ENCODE results near the gene MRPS27.

Gene MRPS27

DNA sequence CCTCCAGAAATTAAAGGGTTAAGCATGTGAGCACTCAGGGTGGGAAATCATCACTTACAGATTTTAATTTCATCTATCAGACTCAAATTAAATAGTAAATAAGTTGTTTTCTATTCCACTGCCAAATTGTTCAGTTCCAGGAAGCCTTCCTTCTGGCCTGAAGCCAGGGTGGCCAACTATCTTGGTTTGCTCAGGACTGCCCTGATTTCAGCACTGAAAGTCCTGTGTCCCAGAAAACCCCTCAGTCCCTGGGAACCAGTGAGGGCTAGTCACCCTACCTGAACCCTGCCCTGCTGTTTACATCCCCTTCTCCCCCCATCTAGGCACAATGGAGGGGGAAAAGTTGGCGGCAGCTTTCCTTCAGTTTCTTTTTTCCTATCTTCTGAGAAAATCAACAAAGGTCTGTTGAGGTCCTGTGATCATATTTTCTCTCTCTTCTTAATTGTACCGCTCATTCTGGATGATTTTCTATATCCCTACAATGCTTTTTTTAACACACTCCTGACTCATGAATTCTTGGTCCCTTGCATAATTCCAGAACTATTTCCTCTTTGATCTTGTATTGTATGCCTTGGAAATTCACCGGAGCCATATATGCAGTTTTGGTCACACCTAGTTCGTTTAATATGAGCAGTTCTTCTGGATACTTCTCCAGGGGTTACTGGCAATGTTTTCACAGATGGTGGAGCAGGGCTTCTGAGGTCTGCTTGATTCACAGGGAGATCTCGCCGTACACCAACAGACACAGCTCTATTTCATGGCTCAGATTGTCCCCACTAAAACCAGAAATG, 109.0 kb downstream of the MRPS27 start:
- TF ChIP-seq, protein P1, sequence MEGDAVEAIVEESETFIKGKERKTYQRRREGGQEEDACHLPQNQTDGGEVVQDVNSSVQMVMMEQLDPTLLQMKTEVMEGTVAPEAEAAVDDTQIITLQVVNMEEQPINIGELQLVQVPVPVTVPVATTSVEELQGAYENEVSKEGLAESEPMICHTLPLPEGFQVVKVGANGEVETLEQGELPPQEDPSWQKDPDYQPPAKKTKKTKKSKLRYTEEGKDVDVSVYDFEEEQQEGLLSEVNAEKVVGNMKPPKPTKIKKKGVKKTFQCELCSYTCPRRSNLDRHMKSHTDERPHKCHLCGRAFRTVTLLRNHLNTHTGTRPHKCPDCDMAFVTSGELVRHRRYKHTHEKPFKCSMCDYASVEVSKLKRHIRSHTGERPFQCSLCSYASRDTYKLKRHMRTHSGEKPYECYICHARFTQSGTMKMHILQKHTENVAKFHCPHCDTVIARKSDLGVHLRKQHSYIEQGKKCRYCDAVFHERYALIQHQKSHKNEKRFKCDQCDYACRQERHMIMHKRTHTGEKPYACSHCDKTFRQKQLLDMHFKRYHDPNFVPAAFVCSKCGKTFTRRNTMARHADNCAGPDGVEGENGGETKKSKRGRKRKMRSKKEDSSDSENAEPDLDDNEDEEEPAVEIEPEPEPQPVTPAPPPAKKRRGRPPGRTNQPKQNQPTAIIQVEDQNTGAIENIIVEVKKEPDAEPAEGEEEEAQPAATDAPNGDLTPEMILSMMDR (conservative IDR thresholded peaks at IDR 0.05): no peak
- TF ChIP-seq ZFX (IDR thresholded peaks at IDR 0.05): no peak
- H3K27ac ChIP-seq: no peak overlapping the region

DNA sequence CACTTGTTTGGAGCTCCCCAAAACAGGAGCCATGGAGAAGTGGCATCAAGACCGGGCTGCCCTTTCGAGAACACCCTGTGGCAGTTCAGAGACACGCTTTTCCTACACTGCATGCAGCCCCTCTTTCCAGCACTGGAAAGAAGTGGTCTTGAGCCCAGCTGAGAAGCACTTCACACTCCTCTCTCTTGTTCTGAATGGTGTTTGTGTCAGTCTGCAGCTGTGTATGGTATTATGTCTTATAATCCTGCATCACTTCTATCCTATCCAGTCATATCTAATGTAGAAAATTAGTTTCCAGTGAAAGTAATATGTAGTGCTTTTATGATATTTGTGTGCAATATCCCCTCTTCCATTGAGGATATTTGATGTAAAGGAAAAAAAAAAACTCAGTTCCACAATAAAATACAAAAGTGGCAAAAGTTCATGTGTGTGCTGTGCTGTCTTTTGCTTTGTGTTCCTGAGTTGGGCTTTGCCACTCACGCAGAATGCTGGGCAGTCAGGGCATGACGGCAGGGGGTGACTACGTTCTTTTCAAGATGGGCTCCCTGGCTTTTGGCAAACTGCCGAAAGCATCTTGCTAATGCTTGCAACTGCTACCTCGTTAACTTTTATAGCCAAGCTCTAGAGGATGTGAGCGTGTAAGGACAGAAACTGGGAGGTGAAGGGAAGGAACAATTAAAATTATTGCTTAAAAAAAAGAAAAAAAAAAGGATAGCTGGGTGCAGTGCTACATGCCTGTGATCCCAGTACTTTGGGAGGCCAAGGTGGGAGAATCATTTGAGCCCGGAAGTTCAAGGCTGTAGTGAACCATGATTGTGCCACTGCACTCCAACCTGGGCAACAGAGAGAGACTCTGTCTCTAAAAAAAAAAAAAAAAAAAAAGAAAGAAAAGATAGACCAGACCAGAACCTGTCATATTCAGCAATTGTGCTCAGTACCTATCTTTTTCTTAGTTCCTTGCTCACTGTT, 110.6 kb downstream of the MRPS27 start:
- no peak overlapping the region for H3K27ac ChIP-seq
- TF ChIP-seq, protein P1 (conservative IDR thresholded peaks at IDR 0.05): no peak
- TF ChIP-seq ZFX (IDR thresholded peaks at IDR 0.05): no peak

DNA sequence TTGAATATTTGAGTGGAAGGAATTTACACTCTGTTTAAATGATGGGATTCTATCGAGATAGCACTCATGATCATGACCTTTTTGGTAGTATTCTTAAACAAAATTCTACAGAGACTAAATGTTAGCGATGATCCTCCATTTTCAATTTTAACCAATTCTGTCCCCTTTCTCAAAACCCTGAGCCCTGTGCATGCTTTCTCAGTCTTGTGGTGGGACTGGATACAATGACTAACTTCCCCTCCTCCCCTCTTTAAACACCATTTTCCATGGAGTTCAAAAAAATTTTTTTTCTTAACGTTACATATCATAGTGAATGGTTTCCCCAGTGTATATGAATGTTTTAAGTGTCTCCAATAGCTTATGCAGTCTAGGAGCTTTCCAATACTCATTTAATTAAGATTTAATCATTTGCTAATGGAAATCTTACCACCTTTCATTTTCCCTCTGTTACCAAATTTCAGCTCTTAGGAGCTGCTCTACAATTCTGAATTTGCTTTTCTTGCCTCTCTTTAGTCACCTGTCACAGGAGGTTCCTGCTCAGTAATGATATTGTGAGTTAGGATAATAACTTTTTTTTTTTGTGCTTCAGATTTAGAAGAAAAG, 111.6 kb downstream of the MRPS27 start:
- TF ChIP-seq, protein P1 (conservative IDR thresholded peaks at IDR 0.05): no peak
- no peak for TF ChIP-seq ZFX (IDR thresholded peaks at IDR 0.05)
- no peak overlapping the region for H3K27ac ChIP-seq

DNA sequence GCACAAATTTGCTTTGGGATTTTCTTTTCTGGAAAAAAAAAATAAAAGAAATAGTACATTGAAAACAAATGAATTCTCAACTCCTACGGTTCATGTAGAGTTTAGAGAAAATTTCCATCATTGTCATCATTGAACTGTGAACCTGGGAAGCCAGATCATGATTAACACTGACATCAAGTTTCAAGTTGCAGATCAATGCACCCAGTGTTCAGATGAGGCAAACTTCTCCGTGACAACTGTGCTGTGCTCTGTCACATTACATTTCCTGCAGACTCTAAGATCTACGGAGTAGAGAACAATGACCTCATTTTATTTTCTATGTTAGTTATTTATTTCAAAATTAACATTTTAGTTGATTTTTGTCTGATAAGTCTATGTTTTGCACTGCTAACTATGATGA, 113.0 kb downstream of the MRPS27 start:
- no peak overlapping the region for H3K27ac ChIP-seq
- TF ChIP-seq, protein P1 (conservative IDR thresholded peaks at IDR 0.05): no peak
- no peak for TF ChIP-seq ZFX (IDR thresholded peaks at IDR 0.05)

DNA sequence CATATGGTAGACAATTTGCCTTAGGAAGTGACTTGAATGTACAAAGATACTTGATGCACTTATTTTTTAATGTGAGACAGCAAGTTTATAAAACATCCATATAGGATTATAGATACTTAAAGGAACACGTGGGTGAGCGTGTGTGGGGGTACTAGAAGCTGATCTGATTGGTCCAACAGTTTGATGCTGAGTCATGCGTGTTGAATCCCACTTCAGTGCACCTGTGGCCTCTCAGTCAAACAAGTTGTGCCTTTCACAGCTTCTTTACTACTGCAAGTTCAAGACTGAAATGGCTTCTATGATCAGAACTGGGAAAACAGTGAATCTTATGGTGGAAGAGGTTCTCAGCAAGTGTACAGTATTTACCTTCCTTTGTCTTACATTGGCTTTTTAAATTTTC, 113.9 kb downstream of the MRPS27 start:
- no peak for TF ChIP-seq ZFX (IDR thresholded peaks at IDR 0.05)
- TF ChIP-seq, protein P1 (conservative IDR thresholded peaks at IDR 0.05): no peak

DNA sequence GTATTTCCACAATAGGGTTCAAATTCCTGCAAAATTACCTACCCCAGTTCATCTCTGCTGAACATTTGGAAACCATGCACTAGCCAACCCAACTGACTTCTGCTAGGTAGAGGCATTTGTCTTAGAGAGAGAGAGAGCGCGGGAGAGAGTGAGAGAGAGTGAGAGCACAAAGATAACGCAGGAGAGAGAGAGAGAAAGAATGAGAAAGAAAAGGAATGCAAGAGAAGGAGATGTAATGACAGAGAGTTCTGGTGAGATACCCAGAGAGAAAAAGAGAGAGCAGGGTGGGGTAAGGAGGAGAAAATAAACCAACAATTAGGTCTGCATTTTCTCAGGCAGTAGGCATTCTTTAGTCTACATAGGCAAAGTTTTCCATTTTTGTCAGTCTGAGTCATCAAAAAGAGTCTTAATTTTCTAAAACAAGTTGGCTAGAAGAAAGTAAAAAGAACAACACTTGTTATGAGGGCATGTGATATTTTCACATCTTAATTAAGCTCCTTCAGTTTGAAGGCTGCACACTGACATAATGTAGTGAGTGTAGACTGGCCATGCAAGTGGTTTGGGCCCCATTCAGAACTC, 114.5 kb downstream of the MRPS27 start:
- no peak overlapping the region for H3K27ac ChIP-seq
- no peak for TF ChIP-seq ZFX (IDR thresholded peaks at IDR 0.05)
- TF ChIP-seq, protein P1 (conservative IDR thresholded peaks at IDR 0.05): no peak

More for the DNA sequence above, 113.9 kb downstream of the MRPS27 start:
- no peak overlapping the region for H3K27ac ChIP-seq
